Measurements from ENCODE around the gene NCLN. TPM values are rescaled to one million over a fixed set of nuclear protein-coding genes. Genes with fewer than 3 reads are reported as not detected.
A peak's percentile ranks its signal among the peaks of the same experiment; 100 is the strongest.

NCLN gene
- total and polyA plus RNA-seq, 8 donors = 16.7 to 381 (median 50.4) TPM

DNA sequence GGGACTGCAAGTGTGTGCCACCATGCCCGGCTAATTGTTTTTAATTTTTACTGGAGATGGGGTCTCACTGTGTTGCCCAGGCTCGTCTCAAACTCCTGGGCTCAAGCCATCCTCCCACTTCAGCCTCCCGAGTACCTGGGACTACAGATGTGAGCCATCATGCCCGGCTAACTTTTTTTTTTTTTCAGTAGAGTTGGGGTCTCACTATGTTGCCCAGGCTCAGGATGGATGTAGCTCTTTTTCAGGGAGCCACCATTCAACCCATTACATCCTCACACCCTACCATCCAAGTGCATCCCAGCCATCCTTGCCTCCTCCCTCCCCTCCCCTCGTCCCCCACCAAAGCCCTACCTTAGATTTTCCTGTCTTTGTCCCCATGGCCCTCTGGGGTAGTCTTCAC, 53.6 kb downstream of the NCLN start:
- H3K27me3 ChIP-seq = peaks cover 0 to 37% (median 0%) of the 10 kb centered on the region in 3 donors
- H3K36me3 ChIP-seq = no peaks in the 10 kb centered on the region
- 60 to 82% (median 74%) methylated on average over 5 of the region's 5 CpGs for WGBS, 5 donors
- H3K9me3 ChIP-seq = no peaks in the 10 kb centered on the region
- H3K4me3 ChIP-seq = no peak overlapping the region
- H3K27ac ChIP-seq = no peak overlapping the region
- no peak for DNase-seq
- intact Hi-C loops (cut with DNase I; ENCODE audit: low total_unique reads) = no loop called here
- no peaks in the 10 kb centered on the region for H3K4me1 ChIP-seq
- TF ChIP-seq CTCF (IDR thresholded peaks at IDR 0.05) (no peak), EP300 (IDR thresholded peaks at IDR 0.05) (no peak), POLR2A (IDR thresholded peaks at IDR 0.05) (no peak), POLR2AphosphoS5 (IDR thresholded peaks at IDR 0.05) (no peak)

GRCh38 chr19:3243819-3244700, 58.3 kb downstream of the NCLN start:
- no peaks in the 10 kb centered on the region for H3K4me1 ChIP-seq
- peaks cover 0 to 54% (median 0%) of the 10 kb centered on the region in 3 donors for H3K27me3 ChIP-seq
- TF ChIP-seq CTCF (IDR thresholded peaks at IDR 0.05) (no peak), EP300 (IDR thresholded peaks at IDR 0.05) (no peak), POLR2A (IDR thresholded peaks at IDR 0.05) (peak in 1 of 4 donors; percentile 20)
- intact Hi-C loops (cut with DNase I; ENCODE audit: low total_unique reads) = no loop called here
- no peaks in the 10 kb centered on the region for H3K36me3 ChIP-seq
- H3K4me3 ChIP-seq = no peak overlapping the region
- DNase-seq = peak; percentile 27 to 80
- no peaks in the 10 kb centered on the region for H3K9me3 ChIP-seq
- H3K27ac ChIP-seq = no peak overlapping the region
- WGBS, 5 donors = 40 to 51% (median 41%) methylated on average over 23 of the region's 23 CpGs

- no peak overlapping the region for H3K27ac ChIP-seq
- no peak overlapping the region for H3K4me3 ChIP-seq
- H3K9me3 ChIP-seq = no peaks in the 10 kb centered on the region
- TF ChIP-seq POLR2AphosphoS5 (IDR thresholded peaks at IDR 0.05) = no peak
- no peak for TF ChIP-seq POLR2A (IDR thresholded peaks at IDR 0.05)
- no peak for TF ChIP-seq EP300 (IDR thresholded peaks at IDR 0.05)
- TF ChIP-seq CTCF (IDR thresholded peaks at IDR 0.05) = no peak
- intact Hi-C loops (cut with DNase I; ENCODE audit: low total_unique reads) = no loop called here
- H3K4me1 ChIP-seq = no peaks in the 10 kb centered on the region
- H3K27me3 ChIP-seq = peaks cover 0 to 64% (median 0%) of the 10 kb centered on the region in 3 donors
- H3K36me3 ChIP-seq = no peaks in the 10 kb centered on the region
- 85 to 95% (median 93%) methylated on average over 9 of the region's 9 CpGs for WGBS, 5 donors
- no peak for DNase-seq
Observed at GRCh38 chr19:3245050-3245449, 59.3 kb downstream of the NCLN start.

DNA sequence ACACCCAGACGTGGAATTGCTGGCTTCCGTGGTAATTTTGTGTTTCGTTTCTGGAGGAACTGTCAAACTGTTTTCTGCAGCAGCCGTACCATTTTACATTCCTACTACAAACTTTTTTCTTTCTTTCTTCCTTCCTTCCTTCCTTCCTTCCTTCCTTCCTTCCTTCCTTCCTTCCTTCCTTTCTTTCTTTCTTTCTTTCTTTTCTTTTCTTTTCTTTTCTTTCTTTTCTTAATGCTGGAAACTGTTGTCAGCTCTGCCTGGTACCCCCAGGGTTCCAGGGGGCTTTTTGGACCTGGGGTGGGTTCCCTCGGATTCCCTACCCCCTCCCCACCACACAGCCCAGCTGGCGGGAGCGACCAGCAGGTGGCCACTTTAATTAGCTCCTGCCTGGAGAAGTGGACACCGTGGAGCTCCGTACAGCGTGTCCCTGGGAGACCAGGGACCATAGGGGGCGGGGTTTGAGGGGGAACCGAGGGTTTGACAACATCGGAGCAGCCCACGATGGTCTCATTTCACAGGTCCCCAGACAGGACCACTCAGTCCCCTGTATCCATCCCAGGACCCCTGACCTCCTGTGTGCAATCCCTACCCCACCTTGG, 63.1 kb downstream of the NCLN start:
- intact Hi-C loops (cut with DNase I; ENCODE audit: low total_unique reads) = no loop called here
- no peak for TF ChIP-seq EP300 (IDR thresholded peaks at IDR 0.05)
- no peak for TF ChIP-seq POLR2AphosphoS5 (IDR thresholded peaks at IDR 0.05)
- no peak for TF ChIP-seq CTCF (IDR thresholded peaks at IDR 0.05)
- no peak for TF ChIP-seq POLR2A (IDR thresholded peaks at IDR 0.05)
- peaks cover 0 to 13% (median 9%) of the 10 kb centered on the region in 4 donors for H3K9me3 ChIP-seq
- H3K4me1 ChIP-seq = no peaks in the 10 kb centered on the region
- no peak for DNase-seq
- H3K4me3 ChIP-seq = no peak overlapping the region
- H3K36me3 ChIP-seq = no peaks in the 10 kb centered on the region
- H3K27ac ChIP-seq = no peak overlapping the region
- WGBS, 5 donors = 42 to 52% (median 49%) methylated on average over 14 of the region's 14 CpGs
- peaks cover 0 to 58% (median 4%) of the 10 kb centered on the region in 3 donors for H3K27me3 ChIP-seq

Data from stomach (tissue), 9 donors.